ENCODE results near the gene TBX18.
A peak's percentile ranks its signal among the peaks of the same experiment; 100 is the strongest.

- TF ChIP-seq CTCF (IDR thresholded peaks at IDR 0.05): no peak
- TF ChIP-seq POLR2A (IDR thresholded peaks at IDR 0.05): peak in 1 of 2 donors; percentile 24
These were observed 4.2 kb upstream of the TBX18 start for GRCh38 chr6:84768442-84769174.
